HG02642 (cell line): Measurements from ENCODE around the gene AHRR.
"Not testable (repeated sequence)": the region's sequence is repeated elsewhere in the genome, so short reads cannot be mapped to it uniquely, and the experiment has no call there.

Experiments
- ATAC-seq: cut with Tn5 transposase; IDR thresholded peaks from one replicate; pipeline ENCODE4 v1.9.1; 2021; ENCODE audit warnings: mild to moderate bottlenecking; ENCODE audit not compliant: unreplicated experiment, poor library complexity

Gene AHRR

DNA sequence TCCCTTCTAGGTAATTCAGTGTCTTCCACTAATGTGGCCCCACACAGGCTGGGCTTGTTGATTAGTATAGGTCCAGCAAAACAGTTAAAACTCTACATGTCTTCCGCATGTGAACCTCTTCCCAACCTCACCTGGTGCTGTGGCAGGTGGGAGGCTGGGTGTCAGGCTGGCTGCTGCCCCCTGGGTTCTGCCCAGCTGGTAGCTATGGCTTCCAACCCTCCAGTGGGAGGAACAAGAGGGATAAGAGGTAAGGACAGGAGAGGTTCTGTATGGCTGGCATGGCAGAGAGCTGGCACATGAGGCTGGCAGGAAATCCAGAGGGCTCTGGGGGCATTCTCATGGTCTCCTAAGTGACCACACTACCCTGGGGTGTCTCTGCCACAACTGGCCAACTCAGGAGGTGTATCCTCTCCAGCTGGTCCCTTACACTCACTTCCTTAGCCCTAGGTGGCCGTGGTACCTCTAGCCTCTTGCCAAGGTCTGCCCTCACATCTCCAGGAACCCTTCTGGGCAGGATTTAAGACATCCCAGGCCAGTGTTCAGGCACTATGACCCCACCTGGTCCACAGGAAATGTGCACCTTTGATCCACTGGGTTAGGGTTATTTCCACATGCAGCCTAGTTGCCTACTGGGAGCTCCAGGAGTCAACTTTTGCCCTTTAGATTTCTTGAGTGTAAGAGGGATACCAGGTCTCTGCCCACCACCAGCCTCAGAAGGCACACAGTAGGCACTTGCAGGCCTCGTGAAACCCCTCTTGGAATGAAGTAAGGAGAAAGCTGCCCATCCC, 41.7 kb downstream of the AHRR start:
- ATAC-seq = no peak

DNA sequence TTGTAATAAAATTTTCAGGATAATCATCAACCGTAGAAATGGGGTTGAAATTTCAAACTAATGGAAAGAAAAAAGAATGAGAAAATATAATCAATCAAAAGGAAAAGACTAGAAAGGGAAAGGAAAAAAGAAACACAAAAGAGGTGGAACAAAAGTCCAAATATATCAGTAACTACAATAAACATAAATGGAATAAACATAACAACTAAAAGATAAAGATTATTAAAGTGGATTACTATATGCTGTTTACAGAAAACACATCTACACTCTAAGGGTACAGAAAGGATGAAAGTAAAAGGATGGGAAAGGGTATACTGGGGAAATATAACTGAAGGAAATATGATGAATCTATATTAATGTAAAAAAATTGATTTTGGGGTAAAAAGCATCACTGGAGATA, 43.0 kb downstream of the AHRR start:
- no peak for ATAC-seq

DNA sequence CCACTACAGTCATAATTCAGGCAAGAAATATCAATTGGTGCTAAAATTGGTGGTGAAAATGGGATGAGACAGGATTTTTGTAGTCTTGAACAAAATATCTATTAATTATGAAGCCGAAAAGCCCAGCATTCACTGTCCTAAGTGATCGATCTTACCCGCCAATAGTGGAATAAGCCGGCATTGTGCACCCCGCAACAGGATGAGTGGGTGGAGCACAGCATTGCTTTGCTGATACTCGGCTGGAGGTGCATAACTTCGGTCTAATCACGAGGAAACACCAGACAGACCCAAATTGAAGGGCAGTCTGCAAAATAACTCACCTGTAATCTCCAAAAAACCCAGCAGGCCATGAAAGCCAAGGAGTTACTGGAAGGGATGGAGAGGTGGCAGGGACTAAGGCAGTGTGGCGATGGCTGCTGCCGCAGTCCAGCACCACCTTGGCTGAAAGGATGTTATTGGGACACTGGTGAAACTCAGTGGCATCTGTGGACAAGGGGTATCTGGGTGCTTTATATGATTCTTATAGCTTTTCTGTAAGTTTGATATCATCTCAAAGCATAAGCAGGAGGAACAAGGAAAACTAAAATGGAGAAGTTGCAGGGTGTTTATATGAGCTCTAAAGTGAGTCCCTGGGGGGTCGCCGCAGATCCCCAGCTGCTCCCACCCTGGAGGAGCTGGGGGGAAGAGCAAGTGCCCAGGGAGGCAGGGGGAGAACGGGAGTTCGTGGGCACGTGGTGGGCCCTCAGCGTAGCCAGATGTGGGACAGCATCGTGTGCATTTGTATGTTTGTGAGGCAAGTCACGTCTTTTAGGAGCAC, 45.2 kb downstream of the AHRR start:
- no peak for ATAC-seq

DNA sequence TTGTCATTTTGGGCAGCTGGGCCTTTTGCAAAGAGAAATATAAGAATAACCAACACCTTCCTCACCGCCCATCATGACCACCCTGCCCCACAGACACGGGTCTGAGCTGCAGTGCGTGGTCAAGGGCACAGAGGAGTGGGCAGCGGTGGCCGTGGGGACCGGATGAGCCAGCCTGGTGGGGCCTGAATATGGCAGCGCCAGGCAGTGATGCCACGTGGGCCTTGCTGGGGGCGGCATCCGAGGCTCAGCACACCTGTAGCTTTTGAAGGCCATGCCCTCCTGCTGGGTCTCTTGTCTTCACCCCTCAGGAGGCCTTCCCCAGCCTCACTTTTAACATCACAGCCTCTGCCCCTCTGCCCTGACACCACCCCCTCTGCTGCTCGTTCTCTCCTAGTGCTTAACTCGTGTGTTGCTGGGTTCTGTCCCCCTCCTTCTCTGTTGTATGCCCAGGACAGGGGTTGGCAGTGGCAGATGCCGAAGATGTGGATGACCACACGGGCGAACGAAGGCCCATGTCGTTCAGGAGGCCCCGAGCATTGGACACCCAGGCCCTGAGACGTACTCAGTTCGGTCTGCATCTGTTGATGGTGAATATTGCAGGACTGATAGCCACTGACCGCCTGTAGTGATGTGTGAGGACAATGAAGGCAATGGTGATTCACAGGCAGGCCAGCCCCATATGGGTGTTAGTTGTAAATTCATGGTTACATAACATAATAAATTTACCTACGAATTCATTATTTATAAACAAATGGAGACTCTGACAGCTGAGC, 46.0 kb downstream of the AHRR start:
- ATAC-seq = no peak

DNA sequence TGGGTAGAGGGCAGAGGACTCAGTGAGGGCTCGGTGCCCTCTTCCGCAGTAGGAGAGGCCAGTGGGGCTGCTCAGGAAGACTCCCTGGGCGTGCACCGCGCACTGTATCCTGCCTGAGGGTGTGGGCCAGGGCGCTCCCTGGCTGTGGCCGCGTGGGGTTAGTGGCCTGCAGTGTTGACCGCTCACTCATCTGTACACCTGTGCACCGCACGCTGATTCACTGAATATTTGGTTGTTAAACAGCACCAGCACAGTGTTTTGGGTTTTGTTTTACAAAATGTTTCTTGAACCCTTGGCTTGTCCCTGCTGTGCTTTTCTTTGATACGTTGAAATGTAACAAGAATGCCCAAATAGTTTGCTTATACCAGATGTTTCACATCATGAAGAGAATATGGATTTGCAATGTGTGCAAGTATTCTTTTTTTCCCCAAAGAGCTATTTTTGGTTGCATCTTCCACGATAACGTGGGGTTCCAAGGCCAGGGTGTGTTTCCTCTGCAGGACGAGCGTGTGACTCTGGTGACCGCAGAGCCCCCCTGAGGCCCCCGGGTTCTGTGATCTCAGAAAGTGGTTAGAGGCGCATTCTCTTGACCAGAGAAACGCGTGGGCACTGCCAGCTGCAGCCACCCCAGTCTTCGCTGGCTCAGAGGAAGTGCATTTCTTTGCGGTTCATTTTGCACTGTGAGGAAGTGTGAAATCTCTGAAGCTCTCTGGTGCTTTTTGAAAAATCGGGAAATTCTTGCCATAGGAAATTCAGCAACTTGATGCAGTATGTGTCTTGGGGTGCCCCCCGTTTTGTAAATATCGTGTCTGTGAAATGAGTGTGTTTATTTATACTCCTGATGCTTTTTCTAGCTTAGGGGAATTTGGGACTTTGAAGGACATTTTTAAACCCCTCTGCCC, 46.9 kb downstream of the AHRR start:
- peak; percentile 49 for ATAC-seq

DNA sequence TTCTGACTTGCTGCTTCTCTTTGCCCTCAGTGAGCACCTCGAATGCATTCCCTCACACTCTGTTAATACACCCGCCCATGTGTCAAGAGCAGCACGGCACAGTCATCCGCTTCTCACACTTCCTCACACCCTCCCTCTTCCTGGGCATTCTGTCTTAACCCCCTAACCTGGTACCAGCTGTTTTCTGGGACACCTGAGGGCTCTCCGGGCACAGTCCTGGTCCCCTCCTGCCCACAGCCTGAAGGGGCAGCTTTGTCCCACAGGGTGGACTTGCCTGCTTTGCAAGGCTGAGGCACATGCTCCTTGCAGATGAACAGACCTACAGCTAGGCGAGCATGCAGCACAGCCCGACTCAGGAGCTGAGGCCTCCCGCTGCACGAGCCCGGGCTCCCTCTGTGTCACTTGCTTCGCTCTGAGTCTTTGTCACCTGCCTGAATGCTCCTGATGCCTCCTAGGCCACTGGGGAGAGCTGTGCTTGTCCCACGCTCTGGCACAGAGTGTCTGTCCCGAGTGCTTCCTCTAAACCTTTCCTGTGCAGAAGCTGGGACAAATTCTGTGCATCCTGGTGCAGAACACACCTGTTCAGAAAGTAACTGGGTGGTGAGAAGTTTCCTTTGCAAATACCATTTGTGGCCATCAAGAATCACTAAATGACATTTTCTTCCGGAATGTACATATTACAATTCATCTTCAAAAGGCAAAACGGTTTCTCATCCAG, 47.8 kb downstream of the AHRR start:
- peak; percentile 23 for ATAC-seq

DNA sequence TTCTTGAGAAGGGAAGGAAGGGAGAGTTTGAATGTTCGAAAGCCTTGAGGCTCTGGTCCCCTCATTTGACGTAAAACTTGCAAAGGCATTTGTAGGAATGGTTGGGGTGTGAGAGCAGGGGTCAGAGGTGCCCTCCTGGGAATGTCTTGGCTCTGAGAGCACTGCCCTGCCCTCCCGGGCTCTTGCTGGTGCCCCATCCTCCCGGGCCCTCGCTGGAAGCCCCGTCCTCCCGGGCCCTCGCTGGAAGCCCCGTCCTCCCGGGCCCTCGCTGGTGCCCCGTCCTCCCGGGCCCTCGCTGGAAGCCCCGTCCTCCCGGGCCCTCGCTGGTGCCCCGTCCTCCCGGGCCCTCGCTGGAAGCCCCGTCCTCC, 48.3 kb downstream of the AHRR start:
- not testable (repeated sequence) for ATAC-seq

DNA sequence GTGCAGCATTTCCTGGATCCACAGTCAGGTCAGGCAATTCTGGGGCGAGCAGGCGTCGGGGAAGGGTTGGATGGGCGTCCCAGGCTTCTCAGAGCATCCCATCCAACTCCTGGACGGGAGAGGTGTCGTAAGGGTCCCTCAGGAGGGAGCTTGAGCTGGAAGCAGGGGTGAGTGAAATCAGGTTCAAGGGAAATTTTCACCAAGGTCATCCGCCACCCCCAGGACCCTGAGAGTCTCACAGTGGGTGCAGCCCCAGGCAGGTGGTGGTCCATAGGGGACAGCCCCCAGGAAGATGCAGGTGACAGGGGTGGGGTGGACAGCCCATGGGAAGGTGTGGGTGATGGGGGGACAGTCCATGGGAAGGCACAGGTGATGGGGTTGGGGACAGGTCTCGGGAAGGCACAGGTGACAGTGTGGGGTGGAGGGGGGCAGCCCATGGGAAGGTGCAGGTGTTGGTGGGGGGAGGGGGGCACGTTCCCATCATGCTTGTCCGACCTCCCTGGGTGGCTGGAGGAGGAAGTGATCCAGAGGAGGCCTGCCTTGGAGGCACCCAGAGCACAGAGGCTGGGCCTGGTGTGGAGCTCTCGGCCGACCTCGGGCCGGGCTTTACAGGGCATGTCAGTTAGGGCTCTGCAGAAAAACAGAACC, 48.9 kb downstream of the AHRR start:
- ATAC-seq = no peak

DNA sequence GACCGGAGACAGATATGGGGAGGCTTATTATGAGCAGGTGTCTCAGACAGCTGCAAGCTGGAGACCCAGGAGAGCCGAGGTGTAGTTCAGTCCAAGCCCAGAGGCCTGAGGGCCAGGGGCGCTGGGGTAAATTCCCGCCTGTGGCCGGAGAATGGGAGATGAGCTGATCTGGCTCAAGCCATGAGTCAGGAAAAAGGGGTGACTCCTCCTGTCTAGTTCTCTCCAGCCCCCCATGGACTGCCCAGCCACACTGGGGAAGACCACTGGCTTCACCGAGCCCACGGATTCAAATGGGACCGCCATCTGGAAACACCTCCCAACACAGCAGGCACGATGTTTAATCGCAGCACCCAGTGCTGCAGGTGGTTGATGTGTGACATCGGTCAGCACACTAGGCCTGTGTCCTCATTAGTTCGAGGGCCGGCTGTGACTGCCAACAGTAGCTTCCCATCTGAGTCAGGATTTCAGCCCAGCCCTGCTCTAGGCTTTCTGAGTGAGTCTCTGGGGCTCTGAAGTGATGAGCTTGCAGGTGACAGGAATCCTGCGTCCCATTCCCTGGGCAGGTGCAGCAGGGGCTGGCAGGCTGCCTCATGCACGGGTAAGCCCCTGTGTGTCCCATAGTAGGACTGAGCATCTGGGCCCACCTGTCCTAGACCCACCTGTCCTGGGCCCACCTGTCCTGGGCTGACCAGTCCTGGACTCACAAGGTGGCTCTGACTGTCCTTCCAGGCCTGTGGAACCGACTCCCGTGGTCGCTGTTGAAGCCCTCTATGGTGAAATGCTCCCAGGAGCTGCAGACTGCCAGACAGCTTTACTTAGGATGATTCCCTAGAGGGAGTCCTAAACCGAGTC, 49.7 kb downstream of the AHRR start:
- ATAC-seq = no peak

DNA sequence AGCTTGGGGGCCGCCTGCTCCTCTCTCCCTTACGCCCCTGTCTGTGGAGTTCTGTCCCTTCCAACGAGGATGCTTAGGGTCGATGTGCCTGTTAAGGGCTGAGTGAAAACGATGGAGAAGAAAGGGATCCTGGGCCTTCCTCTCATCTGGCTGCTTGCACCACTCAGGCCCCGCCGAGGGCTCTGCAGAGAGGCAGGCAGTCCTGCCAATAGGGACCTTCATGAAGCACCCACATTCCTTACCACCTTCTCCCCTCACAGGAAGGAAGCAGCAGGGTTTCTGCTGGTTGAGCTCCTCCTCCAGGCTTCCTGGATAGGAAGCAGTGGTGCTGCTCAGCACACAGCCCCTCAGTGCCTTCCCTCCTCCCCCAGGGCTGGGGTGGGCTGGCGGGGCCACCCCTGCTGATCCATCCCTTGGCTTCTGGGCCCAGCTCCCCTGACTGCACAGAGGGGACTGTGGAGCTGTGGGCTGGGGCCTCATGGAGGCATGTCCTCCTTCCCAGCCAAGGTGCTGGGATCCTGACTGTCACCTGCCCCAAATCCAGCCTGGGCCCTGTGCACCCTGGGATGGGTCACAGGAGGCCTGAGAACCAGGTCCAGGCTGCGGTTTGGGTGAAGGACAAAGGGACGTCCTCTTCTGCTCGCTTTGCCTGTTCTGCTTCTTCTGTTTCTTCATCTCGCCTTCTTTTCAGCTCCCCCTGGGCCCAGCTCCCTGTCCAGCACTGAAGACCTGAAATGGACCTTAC, 50.5 kb downstream of the AHRR start:
- ATAC-seq = no peak

DNA sequence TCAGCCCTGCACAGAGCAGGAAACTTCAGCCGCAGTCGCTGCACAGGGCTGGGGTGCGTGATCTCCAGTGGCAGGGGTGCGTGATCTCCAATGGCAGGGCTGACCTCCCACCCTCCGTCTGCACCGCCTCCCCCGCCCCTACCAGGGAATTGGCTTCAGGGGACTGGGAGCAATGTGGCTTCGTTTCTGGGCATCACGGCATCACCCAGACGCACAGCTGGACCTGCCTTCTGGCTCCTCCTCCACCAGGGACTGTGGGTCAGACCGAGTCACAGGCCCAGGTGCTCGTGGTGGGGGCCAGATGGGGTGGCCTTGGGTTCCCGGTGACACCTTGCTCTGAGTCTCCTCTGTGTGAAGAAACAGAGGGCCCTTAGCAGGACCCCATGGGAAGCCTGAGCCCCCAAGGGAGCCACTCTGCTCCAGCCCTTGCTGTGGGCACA, 51.1 kb downstream of the AHRR start:
- no peak for ATAC-seq

DNA sequence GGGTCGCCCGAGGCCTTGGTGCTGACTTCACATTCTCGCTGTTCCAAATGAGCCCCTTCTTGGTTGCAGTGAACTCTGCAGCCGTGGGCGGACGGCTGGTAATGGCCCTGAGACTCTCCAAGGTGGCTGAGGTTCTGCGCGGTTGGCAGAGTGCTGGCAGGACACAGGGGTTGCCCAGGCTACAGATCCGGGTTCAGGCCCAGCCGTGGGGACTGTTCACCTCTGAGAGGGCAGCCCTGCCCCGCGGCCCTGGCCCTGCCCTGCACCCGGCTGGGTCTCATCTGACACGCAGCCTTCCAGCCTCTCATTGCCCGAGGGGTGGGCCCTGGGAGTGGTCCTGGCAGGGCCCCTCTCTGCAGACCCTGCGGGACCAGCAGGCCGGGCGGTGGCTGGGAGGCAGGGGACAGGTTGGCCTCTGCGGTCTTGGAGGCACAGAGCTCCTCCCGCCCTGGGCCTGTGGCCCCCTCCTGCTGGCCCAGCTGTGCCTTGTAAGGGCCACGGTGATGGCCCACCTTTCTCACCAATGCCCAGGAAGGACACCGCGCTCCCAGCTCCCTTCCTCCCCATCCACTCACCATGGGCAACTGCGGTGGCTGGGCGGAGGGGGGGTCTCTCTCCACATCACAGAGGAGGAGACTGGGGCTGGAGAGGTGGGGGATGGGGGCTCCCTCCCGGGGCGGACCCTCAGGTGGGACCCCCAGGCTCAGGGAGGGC, 51.6 kb downstream of the AHRR start:
- ATAC-seq = peak; percentile 22

DNA sequence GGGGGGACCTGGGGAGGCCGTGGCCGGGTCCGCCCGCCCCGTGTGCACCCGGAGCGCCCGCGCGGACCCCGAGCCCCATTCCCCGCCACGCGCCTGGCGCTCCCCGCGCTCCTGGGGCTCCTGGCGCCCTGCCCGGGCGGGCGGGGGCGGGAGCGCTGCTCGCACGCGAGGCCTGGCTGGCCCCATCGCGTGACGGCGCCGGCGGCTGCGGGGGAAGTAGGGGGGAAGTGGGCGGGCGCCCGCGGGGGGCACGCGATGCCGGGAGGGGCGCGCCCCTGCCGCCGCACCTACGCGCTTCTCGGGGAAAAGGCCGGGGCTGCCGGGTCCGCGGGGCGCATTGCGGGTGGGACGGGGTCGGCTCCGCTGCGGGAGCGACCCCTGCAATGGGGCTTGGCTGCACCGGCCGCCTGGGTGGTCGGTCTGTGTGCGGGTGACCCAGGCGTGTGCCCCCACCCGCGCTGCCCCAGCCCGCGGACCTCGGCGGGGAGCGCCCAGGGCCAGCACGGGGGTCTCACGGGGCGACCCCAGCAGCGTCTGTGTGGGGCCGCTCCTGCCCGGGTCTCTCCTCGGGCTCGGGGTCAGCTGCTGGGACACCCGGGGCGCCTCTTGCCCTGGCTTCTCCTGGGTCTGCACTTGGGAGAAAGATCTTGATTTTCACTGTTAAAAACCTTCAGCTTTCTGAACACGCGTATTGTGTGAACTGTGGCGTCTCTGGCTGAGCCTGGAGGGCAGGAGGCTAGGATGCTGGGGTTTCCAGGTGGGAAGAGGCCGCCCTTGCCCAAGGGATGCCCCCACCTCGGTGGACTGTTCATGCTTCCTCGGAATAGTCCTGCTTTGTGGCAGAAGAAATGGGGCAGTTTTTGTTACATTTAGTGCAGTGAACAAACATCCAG, 52.4 kb downstream of the AHRR start:
- peak; percentile 43 for ATAC-seq

DNA sequence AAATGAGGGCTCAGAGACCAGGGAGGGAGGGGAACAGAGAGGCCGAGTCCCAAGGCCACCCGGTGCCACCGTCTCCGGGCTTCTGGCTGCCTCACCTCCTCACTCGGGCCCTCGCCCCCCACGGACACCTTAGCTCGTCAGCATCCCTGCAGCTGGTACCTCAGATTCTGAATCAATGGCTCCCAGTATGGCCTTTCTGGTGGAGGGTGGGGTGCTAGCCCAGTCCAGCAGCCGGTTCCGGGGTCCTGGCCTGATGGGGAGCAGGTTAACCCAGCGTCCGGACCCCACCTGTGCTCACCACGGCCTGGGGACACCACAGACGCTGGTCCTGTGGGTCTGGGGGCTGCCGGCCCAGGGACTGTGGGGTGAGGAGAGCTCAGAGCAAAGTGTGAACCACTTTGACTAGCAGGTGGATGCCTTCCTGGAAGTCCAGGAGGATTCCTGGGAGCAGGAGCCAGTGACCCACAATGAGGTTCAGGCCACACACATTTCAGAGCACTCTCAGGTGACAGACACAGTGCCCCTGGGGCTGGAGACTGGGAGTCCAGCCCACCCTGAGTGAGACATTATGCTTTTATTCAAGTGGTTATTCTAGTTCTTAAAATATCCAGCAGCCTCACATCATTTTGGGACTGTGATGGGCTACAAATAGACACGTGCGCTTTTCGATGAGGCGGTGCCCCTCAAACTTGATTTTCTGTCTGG, 53.3 kb downstream of the AHRR start:
- ATAC-seq = no peak

DNA sequence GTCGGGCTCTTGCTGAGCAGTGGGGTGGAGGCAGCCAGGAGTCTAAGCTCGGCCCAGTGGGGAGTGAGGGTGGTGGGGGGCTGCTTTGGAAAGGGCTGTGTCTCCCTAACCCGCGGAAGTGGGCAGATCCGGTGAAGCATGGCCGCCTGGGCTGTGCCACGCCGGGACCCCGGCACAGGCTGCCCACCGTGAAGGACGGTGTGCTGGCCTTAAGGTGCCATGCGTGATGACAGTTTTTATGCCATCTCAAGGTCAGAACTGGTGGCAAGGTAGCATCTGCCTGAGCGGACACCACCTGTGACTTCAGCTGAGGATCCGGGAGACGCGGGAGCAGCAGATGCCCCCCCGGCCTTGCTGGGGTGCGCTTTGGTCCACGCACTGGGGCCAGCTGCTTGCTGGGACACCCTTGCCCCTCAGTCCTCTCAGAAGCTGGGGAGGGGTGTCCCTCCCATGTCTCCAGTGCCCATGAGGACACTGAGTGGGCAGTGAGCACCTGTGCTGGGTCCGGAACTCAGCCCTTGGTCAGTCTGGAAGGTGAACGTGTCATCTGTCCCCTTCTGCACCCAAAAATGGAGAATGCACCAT, 53.9 kb downstream of the AHRR start:
- ATAC-seq = no peak
